Measurements from ENCODE around the gene THSD4.

GRCh38 chr15:71312731-71313460 is 197.6 kb downstream of the THSD4 start:
- no peak for TF ChIP-seq CTCF (IDR thresholded peaks at IDR 0.05)
- no peak for TF ChIP-seq POLR2A (IDR thresholded peaks at IDR 0.05)
